RWPE1 (cell line): Measurements from ENCODE around the gene COL9A2.
A peak's percentile ranks its signal among the peaks of the same experiment; 100 is the strongest.

Experiments used
- CTCF ChIA-PET: fragments of 350-600 bp; sonication (Branson Sonifier 250); formaldehyde crosslinking; extraction: SDS; loops from one replicate; lab custom pipeline; 2021; lab: Yijun Ruan, JAX
- POLR2A ChIA-PET: fragments of 400-600 bp; formaldehyde crosslinking; extraction: SDS; loops from one replicate; lab custom pipeline; 2020; ENCODE audit warnings: antibody characterized with exemption; ENCODE audit not compliant: low non-redundant PET; lab: Yijun Ruan, JAX
- DNase-seq: peaks from one replicate; pipeline ENCODE4 v3.0.0; 2012; ENCODE audit warnings: low spot score
- H3K27ac ChIP-seq: fragments of 450-650 bp; 2 replicates; pipeline ENCODE4 v1.5.1; 2017
- CTCF ChIP-seq: fragments of 450-650 bp; conservative IDR thresholded peaks from 2 replicates; pipeline ENCODE4 v1.5.1; 2017; ENCODE audit warnings: low read depth, mild to moderate bottlenecking

The COL9A2 gene

GRCh38 chr1:40257688-40258444 lies 59.2 kb downstream of the COL9A2 start, which contains the start of gene ZMPSTE24:
TSS of gene ZMPSTE24 (plus strand) at chr1:40258236. CDS start at chr1:40258272, 36 bp downstream.
- TF ChIP-seq CTCF = no peak
- peak; percentile 89 for DNase-seq
- H3K27ac ChIP-seq = peak within 1 kb of the TSS; percentile 95
- ChIA-PET CTCF (interaction anchor here (0.6 to 0.7 kb wide), 3 partner anchors 108 to 475 kb away, joined by 3 to 4 read pairs (median 4); no protein-coding TSS in a partner anchor), POLR2A (interaction anchor here (1.0 kb wide), 1 partner anchor 96 kb away, joined by 3 read pairs; no protein-coding TSS in a partner anchor)

- H3K27ac ChIP-seq = peak overlapping the region; percentile 95
- no peak for TF ChIP-seq CTCF
- DNase-seq = no peak
- POLR2A ChIA-PET = interaction anchor here (1.0 kb wide), 1 partner anchor 95 kb away, joined by 3 read pairs; no protein-coding TSS in a partner anchor
- CTCF ChIA-PET = interaction anchor here (0.6 kb wide), 2 partner anchors 108 to 391 kb away, joined by 3 to 4 read pairs; no protein-coding TSS in a partner anchor
These were observed 59.8 kb downstream of the COL9A2 start for GRCh38 chr1:40257313-40257687.

- POLR2A ChIA-PET = interaction anchor here (0.6 kb wide), 1 partner anchor 28 kb away, joined by 6 read pairs; no protein-coding TSS in a partner anchor
- no peak overlapping the region for H3K27ac ChIP-seq
- CTCF ChIA-PET = interaction anchor here (1.2 kb wide), 1 partner anchor 59 kb away, joined by 3 read pairs; no protein-coding TSS in a partner anchor
- DNase-seq = no peak
- TF ChIP-seq CTCF = no peak
These were observed 60.5 kb downstream of the COL9A2 start for GRCh38 chr1:40256401-40257084.

GRCh38 chr1:40255231-40255630 lies 61.9 kb downstream of the COL9A2 start:
- no peak for DNase-seq
- no peak for TF ChIP-seq CTCF
- no peak overlapping the region for H3K27ac ChIP-seq
- CTCF ChIA-PET = interaction anchor here (1.2 kb wide), 1 partner anchor 60 kb away, joined by 3 read pairs; no protein-coding TSS in a partner anchor
- POLR2A ChIA-PET = no interaction called here

- ChIA-PET POLR2A (no interaction called here), CTCF (no interaction called here)
- no peak for TF ChIP-seq CTCF
- H3K27ac ChIP-seq = no peak overlapping the region
- DNase-seq = no peak
These were observed 64.5 kb downstream of the COL9A2 start for GRCh38 chr1:40252601-40253000.

GRCh38 chr1:40251456-40251855 lies 65.6 kb downstream of the COL9A2 start:
- ChIA-PET POLR2A (no interaction called here), CTCF (no interaction called here)
- TF ChIP-seq CTCF = no peak
- no peak for DNase-seq
- no peak overlapping the region for H3K27ac ChIP-seq
